ENCODE measurements around the gene TFPT.

- TF ChIP-seq CTCF (IDR thresholded peaks at IDR 0.05) = no peak
- no peak for TF ChIP-seq POLR2A (IDR thresholded peaks at IDR 0.05)
These were observed 46.0 kb downstream of the TFPT start for GRCh38 chr19:54069470-54069869.
